Central memory CD4-positive, alpha-beta T cell (primary cell): Measurements from ENCODE around the gene NLRP3.
"Not testable (repeated sequence)": the region's sequence is repeated elsewhere in the genome, so short reads cannot be mapped to it uniquely, and the experiment has no call there.

ENCODE experiments used
- DNase-seq: peaks from one replicate; pipeline ENCODE4 v3.0.0; 2022

The NLRP3 gene

GRCh38 chr1:247440001-247440620 lies 24.1 kb downstream of the NLRP3 start:
- no peak for DNase-seq

DNA sequence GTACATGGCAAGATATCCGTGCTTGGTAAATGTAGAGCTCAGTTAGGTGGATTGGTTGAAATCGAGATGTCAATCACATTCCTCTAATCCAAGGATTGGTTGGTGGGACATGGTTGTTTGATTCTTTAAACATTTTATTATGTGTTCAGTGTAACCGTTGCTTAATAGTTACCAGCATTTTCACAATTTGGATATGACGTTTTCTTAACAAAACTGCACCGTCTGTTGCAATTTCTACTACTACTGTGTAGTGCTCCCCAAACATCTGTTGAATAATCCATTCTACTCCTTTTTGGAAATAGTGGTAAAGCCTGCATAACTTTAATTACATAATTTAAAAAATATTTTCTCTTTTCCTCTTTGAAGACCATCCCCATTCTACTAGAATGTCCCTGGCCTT lies 25.6 kb downstream of the NLRP3 start:
- no peak for DNase-seq

GRCh38 chr1:247442164-247442563 lies 26.2 kb downstream of the NLRP3 start:
- DNase-seq, result no peak

- no peak for DNase-seq
Measured at GRCh38 chr1:247443641-247444040, 27.7 kb downstream of the NLRP3 start.

DNA sequence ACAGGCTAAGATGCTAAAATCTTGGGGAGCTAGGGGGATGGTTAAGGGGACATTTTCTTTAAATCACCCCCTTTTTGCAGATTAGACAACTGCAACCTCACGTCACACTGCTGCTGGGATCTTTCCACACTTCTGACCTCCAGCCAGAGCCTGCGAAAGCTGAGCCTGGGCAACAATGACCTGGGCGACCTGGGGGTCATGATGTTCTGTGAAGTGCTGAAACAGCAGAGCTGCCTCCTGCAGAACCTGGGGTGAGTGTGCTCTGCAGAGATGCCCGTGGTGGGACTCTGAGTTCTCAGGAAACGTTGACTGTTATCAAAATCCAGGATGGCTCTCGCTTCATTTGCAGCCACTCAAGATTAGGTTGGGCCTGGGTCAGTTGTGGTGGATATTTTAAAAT lies 28.6 kb downstream of the NLRP3 start:
- no peak for DNase-seq

- no peak for DNase-seq
Measured at GRCh38 chr1:247445526-247446356, 29.8 kb downstream of the NLRP3 start.

- DNase-seq, result no peak
Measured at GRCh38 chr1:247447162-247447909, 31.4 kb downstream of the NLRP3 start.

GRCh38 chr1:247448107-247448791 lies 32.3 kb downstream of the NLRP3 start:
- no peak for DNase-seq

DNA sequence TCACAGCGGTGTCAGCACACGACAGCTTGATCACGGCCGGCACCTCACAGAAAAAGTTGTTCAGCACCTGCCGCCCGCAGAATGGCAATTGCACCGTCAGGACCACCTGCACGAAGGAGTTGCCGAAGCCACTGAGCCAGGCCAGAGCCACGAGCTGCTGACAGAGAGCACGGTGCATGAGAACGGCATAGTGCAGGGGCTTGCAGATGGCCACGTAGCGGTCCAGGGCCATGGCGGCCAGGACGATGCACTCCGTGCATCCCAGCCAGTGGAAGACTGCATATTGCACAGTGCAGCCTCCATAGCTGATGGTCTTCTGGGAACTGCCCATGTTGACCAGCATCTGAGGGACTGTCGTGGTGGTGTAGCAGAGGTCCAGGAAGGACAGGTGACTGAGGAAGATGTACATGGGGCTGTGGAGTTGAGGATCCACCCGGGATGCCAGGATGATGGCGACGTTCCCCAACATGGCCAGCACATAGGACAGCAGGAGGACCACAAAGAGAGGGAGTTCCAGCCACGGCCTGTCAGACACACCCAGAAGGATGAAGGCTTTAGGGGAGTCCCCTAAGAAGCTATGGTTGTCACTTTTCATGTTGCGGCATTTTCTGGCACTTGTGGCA lies 35.5 kb downstream of the NLRP3 start:
- DNase-seq, result no peak

DNA sequence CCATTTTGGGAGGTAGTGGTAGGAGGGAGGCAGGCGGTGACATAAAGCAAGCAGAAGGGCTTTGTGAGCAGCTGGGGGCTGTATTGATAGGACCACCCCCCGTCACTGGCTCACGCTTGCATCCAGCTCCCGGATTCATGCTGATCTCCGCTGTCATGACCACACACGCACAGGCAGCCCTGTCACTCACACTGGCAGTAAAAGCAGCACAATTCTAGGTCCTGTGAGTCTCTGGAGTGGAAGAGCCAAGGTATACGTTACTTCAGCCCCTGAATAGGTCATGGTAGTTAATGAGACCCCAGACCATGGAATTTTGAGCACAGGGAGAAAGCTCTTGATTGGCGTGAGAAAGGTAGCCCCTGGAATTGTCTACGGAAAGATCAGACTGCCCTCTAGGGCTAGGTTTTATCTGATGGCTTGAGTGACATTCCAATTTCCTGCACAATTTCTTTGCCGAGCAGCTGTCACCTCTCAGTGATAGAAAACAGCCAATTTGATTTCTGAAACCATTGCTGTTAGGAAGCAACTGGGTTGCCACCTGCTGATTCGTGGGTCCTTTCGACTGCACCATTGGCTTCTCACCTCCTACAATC lies 36.6 kb downstream of the NLRP3 start:
- no peak for DNase-seq

- no peak for DNase-seq
Measured at GRCh38 chr1:247453245-247453644, 37.3 kb downstream of the NLRP3 start.

DNA sequence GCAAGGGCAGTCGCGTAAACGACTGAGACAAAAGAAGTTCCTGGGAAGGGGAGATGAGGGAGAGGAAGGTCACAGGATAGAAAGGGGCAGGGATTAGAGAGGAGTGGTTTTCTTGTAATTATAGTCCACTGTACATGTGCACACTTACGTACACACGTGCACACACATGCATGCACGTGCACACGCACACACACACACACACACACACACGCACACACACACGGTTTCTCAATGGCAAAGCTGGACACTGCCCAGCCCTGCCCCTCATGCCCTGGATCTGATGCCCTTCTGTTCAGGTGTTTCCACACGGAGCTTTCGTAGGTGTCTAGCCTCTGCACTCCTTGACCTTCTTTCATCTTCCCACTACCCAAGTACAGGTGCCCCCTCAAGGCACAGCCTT lies 38.0 kb downstream of the NLRP3 start:
- DNase-seq, result no peak

GRCh38 chr1:247456021-247456420 lies 40.0 kb downstream of the NLRP3 start:
- no peak for DNase-seq

DNA sequence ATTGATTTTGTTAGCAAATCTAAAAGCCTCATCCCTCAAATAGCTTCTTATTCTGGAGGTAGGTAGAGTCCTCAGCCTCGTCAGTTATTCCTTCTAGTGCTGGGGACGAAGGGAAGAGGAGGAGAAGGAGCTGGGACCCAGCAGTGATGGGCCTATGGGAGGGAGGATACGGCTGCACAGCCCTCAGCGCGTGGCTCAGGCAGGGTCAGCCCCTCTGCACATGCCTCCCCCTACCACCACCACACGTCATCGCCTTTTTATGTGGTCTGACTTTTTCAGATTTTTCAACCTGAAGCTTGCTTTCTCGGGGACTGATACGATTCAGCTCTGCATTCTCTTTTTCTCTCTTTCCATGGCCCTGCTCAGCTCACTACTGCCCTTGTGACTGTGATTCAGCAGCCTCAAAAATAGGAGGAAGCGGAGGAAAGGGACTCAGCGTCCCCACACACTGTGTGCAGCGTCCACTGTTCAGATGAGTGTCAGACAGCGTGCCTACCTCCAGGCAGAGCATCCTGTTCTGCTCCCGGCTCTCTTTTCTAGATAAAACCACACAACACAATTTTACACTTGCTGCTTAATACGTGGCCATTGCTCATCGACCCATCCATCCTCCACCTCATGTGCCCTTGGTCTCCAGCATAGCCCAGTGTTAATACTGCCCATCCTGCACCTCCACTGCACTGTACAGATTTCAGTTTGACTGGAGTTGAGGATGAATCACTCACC lies 41.1 kb downstream of the NLRP3 start:
- DNase-seq, result no peak

DNA sequence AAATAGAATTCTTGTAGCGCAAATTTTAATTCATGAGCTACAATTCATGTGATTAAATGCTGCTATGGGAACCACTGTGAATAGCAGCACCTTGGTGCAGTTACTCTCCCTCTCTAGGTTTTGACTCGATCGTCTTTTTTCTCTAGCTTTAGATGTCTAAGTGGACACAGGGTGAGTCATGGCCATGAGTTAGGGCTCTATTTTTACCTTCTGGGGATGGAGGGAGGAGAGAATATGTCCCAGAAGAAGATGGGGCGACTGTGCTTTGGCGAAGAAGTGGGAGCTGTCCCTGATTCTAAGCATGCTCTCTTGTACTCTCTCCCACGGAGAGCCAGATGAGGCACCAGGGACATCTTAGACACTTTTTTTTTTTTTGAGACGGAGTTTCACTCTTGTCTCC lies 43.5 kb downstream of the NLRP3 start:
- DNase-seq, result no peak

DNA sequence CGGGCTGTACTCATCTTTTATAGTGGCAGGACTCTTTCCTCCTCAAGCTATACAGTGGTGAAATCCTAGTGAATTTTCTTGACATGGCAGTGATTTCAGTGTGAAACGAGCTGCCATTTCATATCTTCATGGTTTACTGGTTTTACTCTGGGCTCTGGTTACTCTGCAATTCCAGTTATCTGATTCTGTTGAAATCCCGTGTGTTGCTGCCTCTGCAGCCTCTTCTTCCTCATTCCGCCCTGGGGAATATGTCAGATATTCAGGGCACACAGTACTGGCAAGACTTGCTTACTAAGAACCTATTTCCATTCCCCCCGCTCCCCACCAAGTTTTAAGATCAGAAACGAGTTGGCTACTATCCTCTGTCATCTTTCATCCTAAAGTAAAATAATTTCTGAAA lies 49.8 kb downstream of the NLRP3 start:
- no peak for DNase-seq

DNA sequence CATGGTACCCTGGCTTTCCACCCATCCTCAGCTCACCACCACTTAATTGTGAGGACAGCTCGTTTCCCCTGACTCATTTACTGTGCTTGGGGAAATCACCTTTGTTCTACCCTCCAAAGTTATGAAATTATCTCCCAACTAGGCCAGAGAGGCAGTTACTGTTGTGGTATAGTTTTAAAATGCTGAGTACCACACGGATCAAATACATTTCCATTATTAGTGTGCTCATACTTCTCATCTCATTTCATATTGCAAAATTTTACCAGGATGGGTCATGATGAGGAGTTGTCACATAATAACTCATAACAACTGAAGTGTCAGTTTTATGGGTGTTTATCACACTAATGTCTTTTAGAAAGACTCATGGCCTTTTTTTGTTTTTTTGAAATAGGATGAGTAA lies 51.2 kb downstream of the NLRP3 start:
- DNase-seq, result no peak

DNA sequence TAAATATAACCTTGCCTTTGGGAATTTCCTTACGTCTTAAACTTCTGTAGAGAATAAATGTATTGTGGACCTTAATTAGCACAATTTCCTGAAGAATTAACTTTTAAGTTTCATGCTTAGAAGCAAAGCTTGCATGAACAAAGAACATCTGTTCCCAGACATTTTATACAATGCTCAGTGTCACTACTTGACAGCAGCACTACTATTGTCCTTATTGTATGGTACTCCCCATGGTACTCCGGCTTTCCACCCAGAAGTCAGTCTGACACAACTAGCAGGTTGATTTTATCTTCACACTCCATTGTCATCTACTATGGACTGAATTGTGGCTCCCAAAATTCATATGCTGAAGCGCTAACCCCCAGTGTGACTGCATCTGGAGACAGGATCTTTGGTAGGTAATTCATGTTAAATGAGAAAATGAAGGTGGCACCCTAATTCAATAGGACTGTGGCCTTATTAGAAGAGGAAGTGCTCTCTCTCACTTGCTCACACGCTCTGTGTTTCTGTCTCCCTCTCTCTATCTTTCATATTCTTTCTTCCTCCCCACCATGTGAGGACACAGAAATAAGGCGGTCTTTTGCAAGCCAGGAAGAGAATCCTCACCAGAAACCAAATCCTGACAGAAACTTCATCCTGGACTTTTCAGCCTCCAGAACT lies 52.6 kb downstream of the NLRP3 start:
- no peak for DNase-seq

DNA sequence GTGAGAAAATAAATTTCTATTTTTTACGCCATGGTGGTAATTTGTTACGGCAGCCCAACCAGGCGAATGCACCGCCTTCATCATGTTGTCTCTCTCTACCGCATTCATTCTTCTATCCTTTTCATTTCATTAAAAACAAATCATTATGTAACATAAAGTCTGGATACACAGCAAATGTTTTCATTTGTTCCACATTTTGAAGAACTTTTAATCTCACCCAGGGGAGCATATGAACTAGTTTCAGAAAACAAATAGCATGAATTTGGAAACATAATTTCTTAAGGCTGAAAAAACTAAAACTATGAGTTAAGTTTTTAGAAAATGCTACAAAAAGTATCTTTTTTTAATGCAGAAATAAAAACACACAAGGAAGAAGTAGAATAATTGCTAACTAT lies 53.2 kb downstream of the NLRP3 start:
- no peak for DNase-seq

DNA sequence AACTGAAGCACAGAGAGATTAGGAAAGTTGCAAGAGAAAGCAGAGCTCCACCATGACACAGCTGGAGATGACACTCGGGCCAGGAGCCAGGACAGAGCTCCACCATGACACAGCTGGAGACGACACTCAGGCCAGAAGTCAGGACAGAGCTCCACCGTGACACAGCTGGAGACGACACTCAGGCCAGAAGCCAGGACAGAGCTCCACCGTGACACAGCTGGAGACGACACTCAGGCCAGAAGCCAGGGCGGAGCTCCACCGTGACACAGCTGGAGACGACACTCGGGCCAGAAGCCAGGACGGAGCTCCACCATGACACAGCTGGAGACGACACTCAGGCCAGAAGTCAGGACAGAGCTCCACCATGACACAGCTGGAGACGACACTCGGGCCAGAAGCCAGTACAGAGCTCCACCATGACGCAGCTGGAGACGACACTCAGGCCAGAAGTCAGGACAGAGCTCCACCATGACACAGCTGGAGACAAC lies 55.0 kb downstream of the NLRP3 start:
- not testable (repeated sequence) for DNase-seq

- no peak for DNase-seq
Measured at GRCh38 chr1:247471445-247472016, 55.6 kb downstream of the NLRP3 start.
